Panc1 (cell line): ENCODE measurements around the gene ELL2. TPM values are rescaled to one million over a fixed set of nuclear protein-coding genes. Genes with fewer than 3 reads are reported as not detected.

Source experiments
- ATAC-seq: fragments of 200-7000 bp; cut with Tn5 transposase; 2 replicates; pipeline ENCODE4 v1.9.1; 2020; ENCODE audit warnings: mild to moderate bottlenecking, moderate library complexity
- BruUV-seq: library from RNA; stranded (reverse); fragments of 400-500 nt; replicated peaks from 2 replicates; lab custom pipeline; 2021; lab: Mats Ljungman, UMichigan
- CTCF ChIA-PET: fragments of 300-600 bp; sonication (Branson Sonifier 250); formaldehyde crosslinking; loops from one replicate; lab custom pipeline; 2022; ENCODE audit warnings: antibody characterized with exemption; lab: Charles Lee
- POLR2A ChIA-PET: fragments of 300-600 bp; sonication (Branson Sonifier 250); formaldehyde crosslinking; loops from one replicate; lab custom pipeline; 2022; ENCODE audit warnings: antibody characterized with exemption; lab: Charles Lee
- DNase-seq: peaks from one replicate; pipeline ENCODE4 v3.0.0-alpha.2; 2010; ENCODE audit warnings: low read depth, low spot score
- H3K27ac ChIP-seq: 2 replicates; pipeline ENCODE4 v1.5.1; 2011; ENCODE audit warnings: mild to moderate bottlenecking, low read length, inconsistent platforms
- H3K27me3 ChIP-seq: fragments of 200-500 bp; sonication (Bioruptor generic); 2 replicates; pipeline ENCODE4 v1.6.0; 2014; ENCODE audit warnings: low read length, inconsistent platforms; ENCODE audit not compliant: control insufficient read depth, insufficient read depth
- H3K36me3 ChIP-seq: fragments of 200-500 bp; sonication (Bioruptor generic); 2 replicates; pipeline ENCODE4 v1.5.1; 2014; ENCODE audit warnings: inconsistent platforms, mild to moderate bottlenecking, low read length, moderate library complexity; ENCODE audit not compliant: control insufficient read depth, insufficient read depth
- H3K4me1 ChIP-seq: 2 replicates; pipeline ENCODE4 v1.5.1; 2011; ENCODE audit warnings: inconsistent platforms, mild to moderate bottlenecking, low read length, moderate library complexity; ENCODE audit not compliant: control insufficient read depth, insufficient read depth
- H3K4me3 ChIP-seq, 2 experiments: 2 replicates each; pipeline ENCODE4 v1.5.1; 2011 to 2012; ENCODE audit warnings: low read depth in 2 of 2, low read length in 2 of 2, mild to moderate bottlenecking in 2 of 2, inconsistent platforms in 1 of 2, moderate library complexity in 1 of 2
- H3K9me3 ChIP-seq: fragments of 200-500 bp; sonication (Bioruptor generic); 2 replicates; pipeline ENCODE4 v1.5.1; 2014; ENCODE audit warnings: low read depth, mild to moderate bottlenecking, inconsistent platforms, low read length, moderate library complexity; ENCODE audit not compliant: control insufficient read depth, insufficient read depth
- CTCF ChIP-seq: fragments of 450-650 bp; IDR thresholded peaks from 2 replicates; pipeline ENCODE4 v1.5.1; 2017; ENCODE audit warnings: mild to moderate bottlenecking
- POLR2AphosphoS5 ChIP-seq: IDR thresholded peaks from 2 replicates; pipeline ENCODE4 v1.6.1; 2012; ENCODE audit warnings: mild to moderate bottlenecking, low read depth, low read length, moderate library complexity
- REST ChIP-seq, 2 experiments: IDR thresholded peaks; 2 replicates each; pipeline ENCODE4 v1.6.1; 2011 to 2012; ENCODE audit warnings: low read depth in 2 of 2, control low read depth in 1 of 2, low read length in 1 of 2, mild to moderate bottlenecking in 1 of 2, moderate library complexity in 1 of 2; ENCODE audit not compliant: insufficient read depth in 1 of 2
- SIN3A ChIP-seq: IDR thresholded peaks from 2 replicates; pipeline ENCODE4 v1.6.1; 2012; ENCODE audit warnings: low read depth, mild to moderate bottlenecking, low read length, moderate library complexity, borderline replicate concordance; ENCODE audit not compliant: insufficient read depth
- TCF7L2 ChIP-seq: IDR thresholded peaks from 2 replicates; pipeline ENCODE4 v1.6.1; 2011; ENCODE audit warnings: mild to moderate bottlenecking, low read depth, low read length, inconsistent platforms
- in situ Hi-C: cut with HindIII; loops from 2 replicates; pipeline ENCODE4 v1.10.0; 2016; ENCODE audit warnings: low sequenced_read_pairs, low pct_unique_long_range_greater_than_20kb
- intact Hi-C: fragments of 100-400 bp; cut with micrococcal nuclease; formaldehyde crosslinking; loops from one replicate; pipeline ENCODE4 v1.10.0; 2022; ENCODE audit not compliant: unreplicated experiment
- total RNA-seq: library from RNA; stranded (reverse); gene quantifications from one replicate; pipeline ENCODE4 v1.2.1, GENCODE V29; 2021; ENCODE audit not compliant: unreplicated experiment

ELL2 gene
- total RNA-seq, 1 experiment from 2014 or later: 68.5 TPM

GRCh38 chr5:95996904-95997723 is 35.5 kb upstream of the ELL2 start:
- DNase-seq: no peak
- POLR2A ChIA-PET: no interaction called here
- CTCF ChIA-PET: no interaction called here
- Histone ChIP-seq H3K4me1 (no peaks in the 10 kb centered on the region; the same call in 1 of the 2 replicates), H3K36me3 (no peaks in the 10 kb centered on the region), H3K9me3 (no peaks in the 10 kb centered on the region), H3K4me3 (no peak overlapping the region), H3K27me3 (no peaks in the 10 kb centered on the region), H3K27ac (no peak overlapping the region)
- intact Hi-C loops: no loop called here
- no peak for TF ChIP-seq TCF7L2
- BruUV-seq: no TSS peak
- no peak for ATAC-seq
- in situ Hi-C loops: no loop called here

GRCh38 chr5:95995962-95996489 is 34.4 kb upstream of the ELL2 start:
- CTCF ChIA-PET: no interaction called here
- TF ChIP-seq SIN3A (no peak), POLR2AphosphoS5 (no peak), CTCF (no peak), REST (IDR thresholded peaks at IDR 0.05; ENCODE audit: insufficient read depth in 1 of 2, low read depth in 2 of 2, low read length in 1 of 2) (no peak), TCF7L2 (no peak)
- H3K36me3 ChIP-seq: no peaks in the 10 kb centered on the region
- H3K4me3 ChIP-seq: no peak overlapping the region
- H3K27me3 ChIP-seq: no peaks in the 10 kb centered on the region
- no peak for DNase-seq
- no peak for ATAC-seq
- POLR2A ChIA-PET: interaction anchor here (0.8 kb wide), 1 partner anchor 13 kb away, joined by 3 read pairs; no protein-coding TSS in a partner anchor
- H3K4me1 ChIP-seq: no peaks in the 10 kb centered on the region; the same call in 1 of the 2 replicates
- no peaks in the 10 kb centered on the region for H3K9me3 ChIP-seq
- in situ Hi-C loops: no loop called here
- BruUV-seq: no TSS peak
- H3K27ac ChIP-seq: no peak overlapping the region
- intact Hi-C loops: no loop called here

GRCh38 chr5:95993776-95994175 is 32.1 kb upstream of the ELL2 start:
- ATAC-seq: no peak
- intact Hi-C loops: no loop called here
- Histone ChIP-seq H3K9me3 (no peaks in the 10 kb centered on the region), H3K36me3 (no peaks in the 10 kb centered on the region), H3K4me1 (no peaks in the 10 kb centered on the region; the same call in 1 of the 2 replicates), H3K27me3 (no peaks in the 10 kb centered on the region), H3K27ac (no peak overlapping the region), H3K4me3 (no peak overlapping the region)
- in situ Hi-C loops: no loop called here
- DNase-seq: no peak
- CTCF ChIA-PET: no interaction called here
- POLR2A ChIA-PET: no interaction called here
- no TSS peak for BruUV-seq
- TF ChIP-seq TCF7L2: no peak
- no peak for TF ChIP-seq POLR2AphosphoS5
- no peak for TF ChIP-seq REST (IDR thresholded peaks at IDR 0.05; ENCODE audit: insufficient read depth in 1 of 2, low read depth in 2 of 2, low read length in 1 of 2)
- no peak for TF ChIP-seq CTCF
- no peak for TF ChIP-seq SIN3A
